GM18861 (cell line): ENCODE measurements around the gene MTHFD2.
"Not testable (repeated sequence)": the region's sequence is repeated elsewhere in the genome, so short reads cannot be mapped to it uniquely, and the experiment has no call there.

Experiments
- ATAC-seq: cut with Tn5 transposase; IDR thresholded peaks from one replicate; pipeline ENCODE4 v1.9.1; 2021; ENCODE audit not compliant: unreplicated experiment

The MTHFD2 gene

DNA sequence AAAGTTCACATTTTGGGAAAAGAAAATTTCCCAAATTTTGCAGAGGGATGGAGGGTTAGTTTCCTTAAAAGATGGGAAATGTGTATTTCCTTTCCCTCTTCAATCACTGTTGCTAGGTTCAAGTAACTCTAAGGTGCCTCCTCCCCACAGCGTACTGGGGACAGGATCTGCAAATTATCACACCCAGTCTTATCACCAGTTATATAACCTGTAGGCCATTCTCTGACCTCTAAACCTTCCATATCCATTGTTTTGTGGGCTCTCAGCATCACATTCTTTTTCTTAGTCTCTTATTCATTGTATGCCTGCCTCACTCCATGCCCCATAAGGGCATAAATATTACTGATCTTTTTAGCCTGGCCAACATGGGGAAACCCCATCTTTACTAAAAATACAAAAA lies 3.6 kb upstream of the MTHFD2 start:
- ATAC-seq: no peak

GRCh38 chr2:74197049-74197448 lies 1.4 kb upstream of the MTHFD2 start:
- ATAC-seq: no peak

DNA sequence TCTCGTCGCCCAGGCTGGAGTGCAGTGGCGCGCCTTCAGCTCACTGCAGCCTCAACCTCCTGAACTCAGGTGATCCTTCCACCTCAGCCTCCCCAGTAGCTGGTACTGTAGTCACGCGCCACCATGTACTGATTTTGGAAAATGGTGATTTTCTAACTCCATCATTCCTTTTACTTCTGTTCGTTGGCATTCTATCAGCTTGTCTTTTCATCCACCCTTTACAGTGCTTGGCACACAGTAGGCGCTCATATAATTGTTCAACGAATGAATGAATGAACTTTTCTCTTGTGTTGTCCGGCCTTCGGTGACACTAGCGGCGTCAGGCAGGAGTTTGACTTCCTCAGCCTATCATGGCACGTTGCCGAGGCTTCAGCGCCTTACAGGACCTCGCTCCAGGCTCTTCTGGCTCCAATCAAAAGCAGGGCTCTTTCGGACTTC lies 373 bp upstream of the MTHFD2 start:
- ATAC-seq: no peak

- no peak for ATAC-seq
These were observed 873 bp downstream of the MTHFD2 start for GRCh38 chr2:74199275-74199701.

- ATAC-seq: no peak
These were observed 1.5 kb downstream of the MTHFD2 start for GRCh38 chr2:74199871-74200305.

DNA sequence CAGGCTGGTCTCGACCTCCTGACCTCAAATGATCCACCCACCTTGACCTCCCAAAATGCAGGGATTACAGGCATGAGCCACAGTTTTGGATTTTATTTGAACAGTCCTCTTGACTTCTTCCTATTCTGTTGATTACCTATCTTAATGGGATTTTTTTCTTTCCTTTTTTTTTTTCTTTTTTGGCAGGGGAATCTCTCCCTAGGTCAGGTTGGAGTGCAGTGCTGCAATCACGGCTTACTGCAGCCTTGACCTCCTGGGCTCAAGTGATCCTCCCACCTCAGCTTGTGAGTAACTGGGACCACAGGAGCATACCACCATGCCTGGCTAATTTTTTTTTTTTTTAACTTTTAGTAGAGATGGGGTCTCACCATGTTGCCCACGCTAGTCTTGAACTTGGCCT lies 2.8 kb downstream of the MTHFD2 start:
- no peak for ATAC-seq

DNA sequence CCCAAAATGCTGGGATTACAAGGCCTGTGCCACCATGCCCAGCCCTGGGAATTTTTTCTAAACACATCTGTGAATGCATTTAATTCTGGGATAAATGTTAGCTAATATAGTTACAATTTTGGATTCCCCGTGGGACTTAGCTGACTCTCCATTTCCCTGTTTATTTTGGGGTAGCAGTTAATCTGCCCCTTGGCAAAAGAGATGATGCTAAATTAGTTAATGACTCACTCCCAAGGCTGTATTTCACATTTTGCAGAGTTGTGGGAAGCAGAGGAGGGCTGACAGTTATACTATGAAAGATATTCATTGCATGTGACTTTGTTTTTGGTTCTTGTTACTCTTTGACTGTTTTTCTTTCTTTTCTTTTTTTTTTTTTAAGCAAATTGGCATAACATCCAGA lies 3.2 kb downstream of the MTHFD2 start:
- ATAC-seq: no peak

DNA sequence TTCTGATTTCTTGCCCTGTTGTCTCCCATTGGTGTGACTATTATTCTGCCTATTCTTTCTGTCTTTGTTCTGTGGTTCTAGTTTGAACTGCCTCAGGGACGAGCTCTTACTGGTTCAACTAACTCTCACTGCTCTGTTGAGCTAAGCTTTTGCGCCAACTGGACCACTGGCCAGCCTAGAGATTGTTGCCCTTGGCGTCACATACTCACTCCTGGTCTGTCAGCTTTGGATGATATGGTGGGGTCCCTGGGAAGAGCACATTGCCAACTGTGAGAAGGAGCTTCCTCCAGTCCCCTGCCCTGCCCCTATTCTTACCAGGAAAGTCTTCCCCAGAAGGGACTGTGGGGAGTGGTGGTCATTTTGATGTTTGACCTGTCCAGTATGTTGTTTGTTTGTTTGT lies 6.0 kb downstream of the MTHFD2 start:
- ATAC-seq: no peak

- ATAC-seq: no peak
These were observed 6.7 kb downstream of the MTHFD2 start for GRCh38 chr2:74205113-74205512.

GRCh38 chr2:74205596-74205995 lies 7.2 kb downstream of the MTHFD2 start:
- ATAC-seq: no peak

GRCh38 chr2:74206180-74206688 lies 7.8 kb downstream of the MTHFD2 start:
- ATAC-seq: peak; percentile 65

- no peak for ATAC-seq
These were observed 14.4 kb downstream of the MTHFD2 start for GRCh38 chr2:74212702-74213410.

- not testable (repeated sequence) for ATAC-seq
These were observed 17.4 kb downstream of the MTHFD2 start for GRCh38 chr2:74215771-74216170.

DNA sequence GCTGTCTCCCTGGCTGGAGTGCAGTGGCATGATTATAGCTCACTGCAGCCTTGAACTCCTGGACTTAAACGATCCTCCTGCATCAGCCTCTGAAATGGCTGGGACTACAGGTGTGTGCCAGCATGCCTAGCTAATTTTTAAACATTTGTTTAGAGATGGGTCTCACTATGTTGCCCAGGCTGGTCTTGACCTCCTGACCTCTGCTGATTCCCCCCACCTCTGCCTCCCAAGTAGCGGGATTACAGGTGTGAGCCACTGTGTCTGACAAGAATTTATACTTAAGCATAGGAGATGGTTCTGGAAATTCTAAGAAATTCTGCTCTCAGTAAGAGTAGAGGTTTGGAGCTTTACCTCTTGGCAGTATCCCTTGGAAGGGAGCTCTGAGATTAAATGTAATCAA lies 18.2 kb downstream of the MTHFD2 start:
- no peak for ATAC-seq

GRCh38 chr2:74219846-74220486 lies 21.6 kb downstream of the MTHFD2 start:
- no peak for ATAC-seq

DNA sequence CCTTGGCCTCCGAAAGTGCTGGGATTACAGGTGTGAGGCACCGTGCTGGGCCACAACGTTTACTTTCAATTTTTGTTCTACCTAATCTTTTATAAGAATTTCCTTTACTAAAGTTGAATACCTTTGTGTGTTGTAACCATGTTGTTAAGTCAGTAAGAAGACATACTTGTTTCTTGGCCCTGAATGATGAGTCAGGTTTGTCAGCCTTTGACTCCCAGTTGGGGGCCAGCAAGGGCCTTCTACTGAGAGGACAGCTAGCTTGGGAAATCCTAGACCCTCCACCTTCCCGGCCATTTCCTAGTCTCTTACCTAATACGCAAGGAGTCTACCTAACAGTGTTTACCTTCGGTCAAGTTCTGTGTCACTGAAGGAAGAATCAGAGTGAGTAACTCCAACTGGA lies 22.7 kb downstream of the MTHFD2 start:
- ATAC-seq: no peak

GRCh38 chr2:74221604-74222299 lies 23.3 kb downstream of the MTHFD2 start:
- ATAC-seq: no peak

DNA sequence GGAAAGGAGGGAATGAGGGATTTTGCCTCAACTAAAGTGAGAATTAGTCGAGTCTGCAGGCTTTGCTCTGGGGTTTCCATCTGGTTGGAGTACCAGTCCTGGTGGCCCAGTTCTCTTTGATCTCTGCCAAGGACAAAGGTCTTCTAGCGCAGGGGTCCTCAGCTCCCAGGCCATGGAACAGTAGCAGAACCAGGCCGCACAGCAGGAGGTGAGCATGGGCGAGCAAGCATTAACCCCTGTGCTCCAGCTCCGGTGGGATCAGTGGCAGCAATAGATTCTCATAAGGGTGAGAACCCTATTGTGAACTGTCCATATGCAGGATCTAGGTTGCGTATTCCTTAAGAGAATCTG lies 23.9 kb downstream of the MTHFD2 start:
- no peak for ATAC-seq

DNA sequence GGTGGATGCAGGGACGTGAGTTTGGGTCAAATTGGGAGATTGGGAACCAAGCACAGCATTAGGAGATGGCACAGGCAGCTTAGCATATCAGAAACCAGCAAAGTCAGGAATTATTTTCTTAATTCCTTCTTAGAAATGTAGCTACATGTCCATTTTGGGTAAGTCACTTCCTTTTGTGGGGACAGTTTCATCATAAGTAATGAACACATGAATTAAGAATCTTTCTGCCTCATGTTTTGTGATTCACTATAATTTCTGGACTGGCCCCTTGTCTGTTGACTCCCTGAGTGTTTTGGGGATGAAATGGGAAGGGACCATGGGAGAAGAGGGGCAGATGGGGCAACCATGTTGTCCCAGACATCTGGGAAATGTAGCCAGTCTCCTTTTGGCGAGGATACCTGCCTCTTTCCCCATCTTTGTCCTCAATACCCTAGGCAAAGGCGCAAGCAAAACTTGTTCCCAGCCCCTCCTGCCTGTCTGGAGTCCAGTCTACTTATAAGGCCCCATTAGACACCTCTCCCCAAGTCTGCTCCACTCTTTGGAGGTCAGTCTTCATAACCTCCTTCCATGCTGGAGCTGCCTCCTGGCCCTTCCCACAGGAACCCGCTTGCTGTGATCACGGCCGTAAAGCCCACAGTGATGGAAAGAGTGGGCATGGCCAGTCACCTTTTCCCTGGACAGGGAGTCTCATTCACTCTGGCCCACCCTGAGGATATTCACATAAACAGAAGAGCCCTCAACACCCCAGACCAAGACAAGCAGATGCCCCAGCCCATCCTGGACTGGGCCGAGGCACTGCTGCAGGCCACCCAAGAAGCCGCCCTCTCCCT lies 25.7 kb downstream of the MTHFD2 start:
- no peak for ATAC-seq

- ATAC-seq: no peak
These were observed 27.5 kb downstream of the MTHFD2 start for GRCh38 chr2:74225698-74226459.
